Activated CD8-positive, alpha-beta memory T cell treated with anti-CD3 and anti-CD28 coated beads for 48 hours (primary cell): Measurements from ENCODE around the gene LDHAL6A.

ENCODE experiments used
- DNase-seq, 3 experiments: peaks; one replicate each; pipeline ENCODE4 v3.0.0-alpha.2; 2020; ENCODE audit warnings: low read depth in 2 of 3, low spot score in 2 of 3

The LDHAL6A gene

GRCh38 chr11:18490736-18491485 is 35.3 kb downstream of the LDHAL6A start:
- DNase-seq, result no peak

- no peak for DNase-seq
Measured at GRCh38 chr11:18491924-18492323, 36.3 kb downstream of the LDHAL6A start.

GRCh38 chr11:18492888-18493287 is 37.2 kb downstream of the LDHAL6A start:
- no peak for DNase-seq

GRCh38 chr11:18493310-18493709 is 37.7 kb downstream of the LDHAL6A start:
- no peak for DNase-seq

- no peak for DNase-seq
Measured at GRCh38 chr11:18495271-18495670, 39.6 kb downstream of the LDHAL6A start.

GRCh38 chr11:18495703-18496102 is 40.0 kb downstream of the LDHAL6A start:
- DNase-seq, result no peak

- DNase-seq, result no peak
Measured at GRCh38 chr11:18498039-18498438, 42.4 kb downstream of the LDHAL6A start.

- no peak for DNase-seq
Measured at GRCh38 chr11:18501629-18502028, 46.0 kb downstream of the LDHAL6A start.

GRCh38 chr11:18502352-18502751 is 46.7 kb downstream of the LDHAL6A start:
- no peak for DNase-seq

GRCh38 chr11:18521122-18521521 is 65.5 kb downstream of the LDHAL6A start:
- DNase-seq, result no peak

- DNase-seq, result no peak
Measured at GRCh38 chr11:18522388-18522787, 66.7 kb downstream of the LDHAL6A start.

- no peak for DNase-seq
Measured at GRCh38 chr11:18523084-18523483, 67.4 kb downstream of the LDHAL6A start.

- DNase-seq, result no peak
Measured at GRCh38 chr11:18524248-18524647, 68.6 kb downstream of the LDHAL6A start.

GRCh38 chr11:18526130-18526520 is 70.5 kb downstream of the LDHAL6A start:
- DNase-seq, result no peak

- peak; percentile 93 to 98 (median 97) for DNase-seq
Measured at GRCh38 chr11:18526521-18527296, 71.1 kb downstream of the LDHAL6A start, which contains the start of gene TSG101. TSG101 (minus strand) TSS chr11:18526942; CDS start chr11:18526816, 126 bp downstream.

GRCh38 chr11:18527512-18527911 is 71.9 kb downstream of the LDHAL6A start:
- no peak for DNase-seq
